Trophoblast cell (in vitro differentiated cells and primary cell): ENCODE data around the gene DDX17.

ENCODE experiments used
- DNase-seq, 2 donors: peaks; one replicate each; pipeline ENCODE4 v3.0.0-alpha.2; 2016
- H2AFZ ChIP-seq: 2 replicates; pipeline ENCODE4 v1.6.1; 2013; ENCODE audit warnings: low read length, moderate library complexity, mild to moderate bottlenecking; ENCODE audit not compliant: insufficient read depth, poor library complexity
- H2AK5ac ChIP-seq: 2 replicates; pipeline ENCODE4 v1.6.1; 2013; ENCODE audit warnings: mild to moderate bottlenecking, low read length
- H2BK120ac ChIP-seq: 2 replicates; pipeline ENCODE4 v1.6.1; 2013; ENCODE audit warnings: low read length, mild to moderate bottlenecking, moderate library complexity; ENCODE audit not compliant: insufficient read depth, poor library complexity
- H2BK12ac ChIP-seq: 2 replicates; pipeline ENCODE4 v1.6.1; 2013; ENCODE audit warnings: mild to moderate bottlenecking, low read length, moderate library complexity
- H2BK5ac ChIP-seq: 2 replicates; pipeline ENCODE4 v1.6.1; 2013; ENCODE audit warnings: low read length, low read depth, moderate library complexity, mild to moderate bottlenecking; ENCODE audit not compliant: poor library complexity
- H3K14ac ChIP-seq: 2 replicates; pipeline ENCODE4 v1.6.1; 2013; ENCODE audit warnings: mild to moderate bottlenecking, low read length
- H3K18ac ChIP-seq: 2 replicates; pipeline ENCODE4 v1.6.1; 2013; ENCODE audit warnings: mild to moderate bottlenecking, low read length
- H3K23ac ChIP-seq: 2 replicates; pipeline ENCODE4 v1.6.1; 2013; ENCODE audit warnings: low read length
- H3K27ac ChIP-seq: 2 replicates; pipeline ENCODE4 v1.5.1; 2013; ENCODE audit warnings: low read depth, mild to moderate bottlenecking, inconsistent platforms, low read length, moderate library complexity
- H3K27me3 ChIP-seq: 2 replicates; pipeline ENCODE4 v1.6.1; 2013; ENCODE audit warnings: inconsistent platforms, mild to moderate bottlenecking, low read length, moderate library complexity; ENCODE audit not compliant: insufficient read depth
- H3K36me3 ChIP-seq, 2 experiments: 1 replicate in 1 of 2; 2 replicates in 1 of 2; pipeline ENCODE4 v1.6.1; 2013; ENCODE audit warnings: low read length in 2 of 2, mild to moderate bottlenecking in 2 of 2, moderate library complexity in 1 of 2; ENCODE audit not compliant: insufficient read depth in 2 of 2, control insufficient read depth in 1 of 2
- H3K4ac ChIP-seq: 2 replicates; pipeline ENCODE4 v1.6.1; 2013; ENCODE audit warnings: low read depth, mild to moderate bottlenecking, low read length, moderate library complexity
- H3K4me1 ChIP-seq, 2 experiments: 1 replicate in 1 of 2; 2 replicates in 1 of 2; pipeline ENCODE4 v1.6.1; 2013; ENCODE audit warnings: low read length in 2 of 2, mild to moderate bottlenecking in 2 of 2, moderate library complexity in 1 of 2; ENCODE audit not compliant: insufficient read depth in 2 of 2, control insufficient read depth in 1 of 2
- H3K4me2 ChIP-seq: 2 replicates; pipeline ENCODE4 v1.6.1; 2013; ENCODE audit warnings: inconsistent platforms, mild to moderate bottlenecking, low read length, moderate library complexity
- H3K4me3 ChIP-seq: 2 replicates; pipeline ENCODE4 v1.5.1; 2013; ENCODE audit warnings: mild to moderate bottlenecking, low read depth, low read length, inconsistent platforms
- H3K79me1 ChIP-seq: one replicate; pipeline ENCODE4 v1.6.1; 2013; ENCODE audit warnings: low read length
- H3K79me2 ChIP-seq: 2 replicates; pipeline ENCODE4 v1.6.1; 2013; ENCODE audit warnings: low read length, mild to moderate bottlenecking; ENCODE audit not compliant: control insufficient read depth, insufficient read depth, poor library complexity
- H3K9ac ChIP-seq: 2 replicates; pipeline ENCODE4 v1.6.1; 2013; ENCODE audit warnings: mild to moderate bottlenecking, low read length
- H3K9me3 ChIP-seq: 2 replicates; pipeline ENCODE4 v1.6.1; 2013; ENCODE audit warnings: low read depth, mild to moderate bottlenecking, control low read depth, inconsistent platforms, low read length; ENCODE audit not compliant: insufficient read depth
- H4K12ac ChIP-seq: 2 replicates; pipeline ENCODE4 v1.6.1; 2013; ENCODE audit warnings: low read depth, mild to moderate bottlenecking, low read length, moderate library complexity
- H4K8ac ChIP-seq: 2 replicates; pipeline ENCODE4 v1.6.1; 2013; ENCODE audit warnings: low read depth, mild to moderate bottlenecking, low read length, moderate library complexity
- H4K91ac ChIP-seq: one replicate; pipeline ENCODE4 v1.6.1; 2013; ENCODE audit warnings: low read depth, mild to moderate bottlenecking, low read length, moderate library complexity
- WGBS: extraction: QIAGEN DNeasy Blood & Tissue Kit; methylation state at CpG from one replicate; pipeline ENCODE4 v1.1.7; 2013; ENCODE audit warnings: missing lambda C conversion rate; ENCODE audit not compliant: insufficient read length, insufficient coverage; ENCODE audit errors: extremely low coverage; 5-methylcytosine and 5-hydroxymethylcytosine counted together

DDX17 gene

GRCh38 chr22:38487946-38488345 lies 18.2 kb downstream of the DDX17 start:
- Histone ChIP-seq H4K8ac (no peak overlapping the region), H3K14ac (no peak overlapping the region), H4K12ac (no peak overlapping the region), H2BK5ac (no peak overlapping the region), H3K4ac (no peak overlapping the region), H2BK12ac (no peak overlapping the region), H3K9ac (no peak overlapping the region), H3K4me1 (no peaks in the 10 kb centered on the region), H2AK5ac (no peak overlapping the region), H2AFZ (no peak overlapping the region), H3K23ac (no peak overlapping the region), H3K18ac (no peak overlapping the region), H3K4me3 (no peak overlapping the region), H3K79me1 (no peaks in the 10 kb centered on the region), H3K27me3 (no peaks in the 10 kb centered on the region), H3K27ac (no peak overlapping the region), H3K4me2 (no peak overlapping the region), H3K36me3 (peaks cover 33 to 68% of the 10 kb centered on the region in 2 experiments), H3K79me2 (no peaks in the 10 kb centered on the region), H2BK120ac (no peak overlapping the region), H3K9me3 (no peaks in the 10 kb centered on the region), H4K91ac (no peak overlapping the region)
- WGBS, result no CpG with 5 or more reads among the region's 6 CpGs
- no peak for DNase-seq

GRCh38 chr22:38485783-38486182 lies 20.3 kb downstream of the DDX17 start:
- no peaks in the 10 kb centered on the region for H3K79me2 ChIP-seq
- no CpG with 5 or more reads among the region's 5 CpGs for WGBS

GRCh38 chr22:38484244-38484643 lies 21.9 kb downstream of the DDX17 start:
- H3K36me3 ChIP-seq, result peaks cover 32 to 61% of the 10 kb centered on the region in 2 experiments
- H3K4me3 ChIP-seq, result no peak overlapping the region
- H3K4me1 ChIP-seq, result no peaks in the 10 kb centered on the region
- H3K4me2 ChIP-seq, result no peak overlapping the region
- no peak overlapping the region for H3K18ac ChIP-seq
- H3K9me3 ChIP-seq, result no peaks in the 10 kb centered on the region
- H2BK120ac ChIP-seq, result no peak overlapping the region
- H4K8ac ChIP-seq, result no peak overlapping the region
- no peaks in the 10 kb centered on the region for H3K79me1 ChIP-seq
- no peak overlapping the region for H3K23ac ChIP-seq
- no peak overlapping the region for H2AFZ ChIP-seq
- no peak overlapping the region for H3K14ac ChIP-seq
- H2AK5ac ChIP-seq, result no peak overlapping the region
- H3K4ac ChIP-seq, result no peak overlapping the region
- H3K79me2 ChIP-seq, result no peaks in the 10 kb centered on the region
- WGBS, result no CpG with 5 or more reads among the region's 1 CpG
- no peak for DNase-seq
- H3K27ac ChIP-seq, result no peak overlapping the region
- H2BK12ac ChIP-seq, result no peak overlapping the region
- H4K91ac ChIP-seq, result no peak overlapping the region
- no peak overlapping the region for H2BK5ac ChIP-seq
- H3K9ac ChIP-seq, result no peak overlapping the region
- no peak overlapping the region for H4K12ac ChIP-seq
- no peaks in the 10 kb centered on the region for H3K27me3 ChIP-seq

More at GRCh38 chr22:38485783-38486182, 20.3 kb downstream of the DDX17 start:
- Histone ChIP-seq H3K18ac (no peak overlapping the region), H3K27ac (no peak overlapping the region), H3K4me3 (no peak overlapping the region), H3K4ac (no peak overlapping the region), H2BK12ac (no peak overlapping the region), H3K27me3 (no peaks in the 10 kb centered on the region), H3K14ac (no peak overlapping the region), H3K4me1 (no peaks in the 10 kb centered on the region), H3K9me3 (no peaks in the 10 kb centered on the region), H2BK5ac (no peak overlapping the region), H2AFZ (no peak overlapping the region), H2BK120ac (no peak overlapping the region), H3K79me1 (no peaks in the 10 kb centered on the region), H4K12ac (no peak overlapping the region), H4K91ac (no peak overlapping the region), H3K9ac (no peak overlapping the region), H3K36me3 (peaks cover 36 to 76% of the 10 kb centered on the region in 2 experiments), H2AK5ac (no peak overlapping the region), H3K23ac (no peak overlapping the region), H3K4me2 (no peak overlapping the region), H4K8ac (no peak overlapping the region)
- no peak for DNase-seq

- Histone ChIP-seq H3K4ac (no peak overlapping the region), H3K79me2 (no peaks in the 10 kb centered on the region), H3K4me2 (no peak overlapping the region), H3K18ac (no peak overlapping the region), H3K23ac (no peak overlapping the region), H2BK120ac (no peak overlapping the region), H3K9me3 (no peaks in the 10 kb centered on the region), H3K9ac (no peak overlapping the region), H4K91ac (no peak overlapping the region), H3K27ac (no peak overlapping the region), H2BK5ac (no peak overlapping the region), H4K12ac (no peak overlapping the region), H2BK12ac (no peak overlapping the region), H2AFZ (no peak overlapping the region), H3K36me3 (peaks cover 28 to 53% of the 10 kb centered on the region in 2 experiments), H3K4me3 (no peak overlapping the region), H3K14ac (no peak overlapping the region), H2AK5ac (no peak overlapping the region), H3K4me1 (no peaks in the 10 kb centered on the region), H3K27me3 (no peaks in the 10 kb centered on the region), H4K8ac (no peak overlapping the region), H3K79me1 (no peaks in the 10 kb centered on the region)
- WGBS, result no CpG with 5 or more reads among the region's 6 CpGs
- peak in 1 of 2 donors; percentile 61 for DNase-seq
These were observed 23.3 kb downstream of the DDX17 start for GRCh38 chr22:38482662-38483308.
